Right lobe of liver (tissue), 6 donors: ENCODE results near the gene NDUFS8. TPM values are rescaled to one million over a fixed set of nuclear protein-coding genes. Genes with fewer than 3 reads are reported as not detected.
A peak's percentile ranks its signal among the peaks of the same experiment; 100 is the strongest.

Source experiments
- ATAC-seq, 4 donors: fragments of 200-7000 bp; cut with Tn5 transposase; one replicate each; pipeline ENCODE4 v1.9.1; 2020; ENCODE audit warnings: mild to moderate bottlenecking in 4 of 4, moderate library complexity in 4 of 4
- DNase-seq, 3 donors: peaks; one replicate each; pipeline ENCODE4 v3.0.0-alpha.2; 2020
- H3K27ac ChIP-seq, 3 donors: fragments of 200-600 bp; one replicate each; pipeline ENCODE4 v1.8.0; 2022
- H3K27me3 ChIP-seq, 2 donors: fragments of 200-600 bp; one replicate each; pipeline ENCODE4 v1.8.0; 2022
- H3K36me3 ChIP-seq, 4 donors: fragments of 200-600 bp; sonication (generic) in 1 of 4; one replicate each; pipeline versions ENCODE4 v1.5.1 to v1.8.0; 2017 to 2022; ENCODE audit warnings: control low read depth in 1 of 4
- H3K4me1 ChIP-seq, 4 donors: fragments of 200-600 bp; sonication (generic) in 1 of 4; one replicate each; pipeline versions ENCODE4 v1.5.1 to v1.8.0; 2017 to 2022; ENCODE audit warnings: control low read depth in 1 of 4
- H3K4me3 ChIP-seq, 3 donors: fragments of 200-600 bp; one replicate each; pipeline ENCODE4 v1.8.0; 2022
- H3K9me3 ChIP-seq, 4 donors: fragments of 200-600 bp; sonication (generic) in 1 of 4; one replicate each; pipeline versions ENCODE4 v1.5.1 to v1.8.0; 2017 to 2022; ENCODE audit warnings: control low read depth in 1 of 4
- CTCF ChIP-seq, 4 donors: fragments of 200-600 bp in 3 of 4; fragments of 450-650 bp in 1 of 4; IDR thresholded peaks; one replicate each; pipeline versions ENCODE4 v1.5.1 to v1.8.0; 2016 to 2022; ENCODE audit warnings: antibody characterized with exemption in 4 of 4, mild to moderate bottlenecking in 2 of 4
- POLR2A ChIP-seq: fragments of 450-650 bp; IDR thresholded peaks from one replicate; pipeline ENCODE4 v1.6.1; 2017; ENCODE audit warnings: antibody characterized with exemption, mild to moderate bottlenecking
- WGBS: methylation state at CpG from one replicate; pipeline ENCODE4 v1.1.6; 2018; ENCODE audit warnings: low coverage, low lambda C conversion rate; ENCODE audit not compliant: insufficient coverage; ENCODE audit errors: missing lambda C conversion rate; 5-methylcytosine and 5-hydroxymethylcytosine counted together
- intact Hi-C, 2 donors: fragments of 100-400 bp; cut with DNase I; formaldehyde crosslinking; loops; one replicate each; pipeline versions ENCODE4 v1.11.2 to v1.14.1; 2022
- total RNA-seq, 6 experiments: library from RNA; depleted of rRNA in 2 of 6; stranded (reverse); fragments of >200 nt in 2 of 6; fragmentation: NEBNext Ultra II Directional in 3 of 6; extraction: Animal tissue kit (Norgen Biotek cat#: 25700) in 3 of 6; gene quantifications; one replicate each; pipeline versions ENCODE4 v1.1.0 to v1.2.4, GENCODE V29; 2016 to 2023
- donor health status: DM: no; HTN: yes; CAD: no.
- donor health status: DM: no; HTN: no; CAD: no.
- donor health status: DM: no; HTN: no; CAD: no.
- donor health status: DM: no; HTN: yes; CAD: no.
- donor health status: DM: no; HTN: yes; CAD: no.

Gene NDUFS8
- total RNA-seq, 6 experiments from 2014 or later, result 61.9 to 159 (median 88.4) TPM

GRCh38 chr11:68027667-68028066 is 2.8 kb upstream of the NDUFS8 start:
- no peaks in the 10 kb centered on the region for H3K27me3 ChIP-seq
- TF ChIP-seq CTCF (IDR thresholded peaks at IDR 0.05) (no peak), POLR2A (no peak)
- intact Hi-C loops, result no loop called here
- no peak overlapping the region for H3K4me3 ChIP-seq
- ATAC-seq, result no peak
- H3K36me3 ChIP-seq, result no peaks in the 10 kb centered on the region
- H3K27ac ChIP-seq, result no peak overlapping the region
- H3K4me1 ChIP-seq, result peaks cover 0 to 19% (median 9%) of the 10 kb centered on the region in 4 donors
- WGBS, result no CpG with 5 or more reads among the region's 21 CpGs
- H3K9me3 ChIP-seq, result no peaks in the 10 kb centered on the region
- no peak for DNase-seq

GRCh38 chr11:68028802-68029545 is 1.5 kb upstream of the NDUFS8 start:
- TF ChIP-seq CTCF (IDR thresholded peaks at IDR 0.05), result no peak
- Histone ChIP-seq H3K4me1 (peaks cover 0 to 32% (median 16%) of the 10 kb centered on the region in 4 donors), H3K9me3 (no peaks in the 10 kb centered on the region), H3K36me3 (peaks cover 0 to 4% (median 2%) of the 10 kb centered on the region in 4 donors), H3K27me3 (no peaks in the 10 kb centered on the region), H3K27ac (no peak overlapping the region), H3K4me3 (no peak overlapping the region)
- no peak for ATAC-seq
- DNase-seq, result no peak
- intact Hi-C loops, result no loop called here
- 84% methylated on average over 5 of the region's 12 CpGs for WGBS

GRCh38 chr11:68031144-68031464 is 623 bp downstream of the NDUFS8 start:
- Histone ChIP-seq H3K4me3 (peak overlapping the region; percentile 65 to 92 (median 82)), H3K4me1 (peaks cover 0 to 37% (median 17%) of the 10 kb centered on the region in 4 donors), H3K27ac (peak overlapping the region; percentile 69 to 81 (median 78)), H3K9me3 (no peaks in the 10 kb centered on the region), H3K36me3 (peaks cover 0 to 8% (median 3%) of the 10 kb centered on the region in 4 donors), H3K27me3 (no peaks in the 10 kb centered on the region)
- intact Hi-C loops, result no loop called here
- TF ChIP-seq POLR2A (no peak), CTCF (IDR thresholded peaks at IDR 0.05) (no peak)
- no peak for DNase-seq
- peak in 3 of 4 donors; percentile 1 to 8 (median 2) for ATAC-seq
- WGBS, result 17% methylated on average over 3 of the region's 10 CpGs

- H3K4me1 ChIP-seq, result peaks cover 0 to 46% (median 19%) of the 10 kb centered on the region in 4 donors
- H3K9me3 ChIP-seq, result no peaks in the 10 kb centered on the region
- 80% methylated on average over 1 of the region's 9 CpGs for WGBS
- intact Hi-C loops, result no loop called here
- H3K27me3 ChIP-seq, result no peaks in the 10 kb centered on the region
- ATAC-seq (no peak), DNase-seq (no peak)
- no peak overlapping the region for H3K4me3 ChIP-seq
- peak overlapping the region in 1 of 3 donors; percentile 69 for H3K27ac ChIP-seq
- TF ChIP-seq POLR2A (no peak), CTCF (IDR thresholded peaks at IDR 0.05) (no peak)
- H3K36me3 ChIP-seq, result peaks cover 0 to 8% (median 3%) of the 10 kb centered on the region in 4 donors
Observed at GRCh38 chr11:68032003-68032402, 1.5 kb downstream of the NDUFS8 start.
